Panc1 (cell line): ENCODE data around the gene VWA8. TPM values are rescaled to one million over a fixed set of nuclear protein-coding genes. Genes with fewer than 3 reads are reported as not detected.
A peak's percentile ranks its signal among the peaks of the same experiment; 100 is the strongest.

Experiments
- ATAC-seq: fragments of 200-7000 bp; cut with Tn5 transposase; 2 replicates; pipeline ENCODE4 v1.9.1; 2020; ENCODE audit warnings: mild to moderate bottlenecking, moderate library complexity
- BruUV-seq: library from RNA; stranded (reverse); fragments of 400-500 nt; replicated peaks from 2 replicates; lab custom pipeline; 2021; lab: Mats Ljungman, UMichigan
- CTCF ChIA-PET: fragments of 300-600 bp; sonication (Branson Sonifier 250); formaldehyde crosslinking; loops from one replicate; lab custom pipeline; 2022; ENCODE audit warnings: antibody characterized with exemption; lab: Charles Lee
- POLR2A ChIA-PET: fragments of 300-600 bp; sonication (Branson Sonifier 250); formaldehyde crosslinking; loops from one replicate; lab custom pipeline; 2022; ENCODE audit warnings: antibody characterized with exemption; lab: Charles Lee
- DNase-seq: peaks from one replicate; pipeline ENCODE4 v3.0.0-alpha.2; 2010; ENCODE audit warnings: low read depth, low spot score
- H3K27ac ChIP-seq: 2 replicates; pipeline ENCODE4 v1.5.1; 2011; ENCODE audit warnings: mild to moderate bottlenecking, low read length, inconsistent platforms
- H3K27me3 ChIP-seq: fragments of 200-500 bp; sonication (Bioruptor generic); 2 replicates; pipeline ENCODE4 v1.6.0; 2014; ENCODE audit warnings: low read length, inconsistent platforms; ENCODE audit not compliant: control insufficient read depth, insufficient read depth
- H3K36me3 ChIP-seq: fragments of 200-500 bp; sonication (Bioruptor generic); 2 replicates; pipeline ENCODE4 v1.5.1; 2014; ENCODE audit warnings: inconsistent platforms, mild to moderate bottlenecking, low read length, moderate library complexity; ENCODE audit not compliant: control insufficient read depth, insufficient read depth
- H3K4me1 ChIP-seq: 2 replicates; pipeline ENCODE4 v1.5.1; 2011; ENCODE audit warnings: inconsistent platforms, mild to moderate bottlenecking, low read length, moderate library complexity; ENCODE audit not compliant: control insufficient read depth, insufficient read depth
- H3K4me3 ChIP-seq, 2 experiments: 2 replicates each; pipeline ENCODE4 v1.5.1; 2011 to 2012; ENCODE audit warnings: low read depth in 2 of 2, low read length in 2 of 2, mild to moderate bottlenecking in 2 of 2, inconsistent platforms in 1 of 2, moderate library complexity in 1 of 2
- H3K9me3 ChIP-seq: fragments of 200-500 bp; sonication (Bioruptor generic); 2 replicates; pipeline ENCODE4 v1.5.1; 2014; ENCODE audit warnings: low read depth, mild to moderate bottlenecking, inconsistent platforms, low read length, moderate library complexity; ENCODE audit not compliant: control insufficient read depth, insufficient read depth
- POLR2AphosphoS5 ChIP-seq: IDR thresholded peaks from 2 replicates; pipeline ENCODE4 v1.6.1; 2012; ENCODE audit warnings: mild to moderate bottlenecking, low read depth, low read length, moderate library complexity
- SIN3A ChIP-seq: IDR thresholded peaks from 2 replicates; pipeline ENCODE4 v1.6.1; 2012; ENCODE audit warnings: low read depth, mild to moderate bottlenecking, low read length, moderate library complexity, borderline replicate concordance; ENCODE audit not compliant: insufficient read depth
- TCF7L2 ChIP-seq: IDR thresholded peaks from 2 replicates; pipeline ENCODE4 v1.6.1; 2011; ENCODE audit warnings: mild to moderate bottlenecking, low read depth, low read length, inconsistent platforms
- in situ Hi-C: cut with HindIII; loops from 2 replicates; pipeline ENCODE4 v1.10.0; 2016; ENCODE audit warnings: low sequenced_read_pairs, low pct_unique_long_range_greater_than_20kb
- intact Hi-C: fragments of 100-400 bp; cut with micrococcal nuclease; formaldehyde crosslinking; loops from one replicate; pipeline ENCODE4 v1.10.0; 2022; ENCODE audit not compliant: unreplicated experiment
- total RNA-seq: library from RNA; stranded (reverse); gene quantifications from one replicate; pipeline ENCODE4 v1.2.1, GENCODE V29; 2021; ENCODE audit not compliant: unreplicated experiment
- TF ChIP-seq, protein P1 (sequence below): fragments of 450-650 bp; IDR thresholded peaks from 2 replicates; pipeline ENCODE4 v1.5.1; 2017; ENCODE audit warnings: mild to moderate bottlenecking
- TF ChIP-seq, protein P2 (sequence below), 2 experiments: IDR thresholded peaks; 2 replicates each; pipeline ENCODE4 v1.6.1; 2011 to 2012; ENCODE audit warnings: low read depth in 2 of 2, control low read depth in 1 of 2, low read length in 1 of 2, mild to moderate bottlenecking in 1 of 2, moderate library complexity in 1 of 2; ENCODE audit not compliant: insufficient read depth in 1 of 2

Gene VWA8
- total RNA-seq, 1 experiment from 2014 or later: 11.2 TPM

- in situ Hi-C loops: no loop called here
- Histone ChIP-seq H3K4me1 (no peaks in the 10 kb centered on the region), H3K27me3 (no peaks in the 10 kb centered on the region), H3K27ac (no peak overlapping the region), H3K9me3 (no peaks in the 10 kb centered on the region), H3K36me3 (no peaks in the 10 kb centered on the region), H3K4me3 (no peak overlapping the region)
- intact Hi-C loops: no loop called here
- ChIA-PET CTCF (no interaction called here), POLR2A (no interaction called here)
- TF ChIP-seq SIN3A: no peak
- TF ChIP-seq TCF7L2: no peak
- TF ChIP-seq, protein P1, sequence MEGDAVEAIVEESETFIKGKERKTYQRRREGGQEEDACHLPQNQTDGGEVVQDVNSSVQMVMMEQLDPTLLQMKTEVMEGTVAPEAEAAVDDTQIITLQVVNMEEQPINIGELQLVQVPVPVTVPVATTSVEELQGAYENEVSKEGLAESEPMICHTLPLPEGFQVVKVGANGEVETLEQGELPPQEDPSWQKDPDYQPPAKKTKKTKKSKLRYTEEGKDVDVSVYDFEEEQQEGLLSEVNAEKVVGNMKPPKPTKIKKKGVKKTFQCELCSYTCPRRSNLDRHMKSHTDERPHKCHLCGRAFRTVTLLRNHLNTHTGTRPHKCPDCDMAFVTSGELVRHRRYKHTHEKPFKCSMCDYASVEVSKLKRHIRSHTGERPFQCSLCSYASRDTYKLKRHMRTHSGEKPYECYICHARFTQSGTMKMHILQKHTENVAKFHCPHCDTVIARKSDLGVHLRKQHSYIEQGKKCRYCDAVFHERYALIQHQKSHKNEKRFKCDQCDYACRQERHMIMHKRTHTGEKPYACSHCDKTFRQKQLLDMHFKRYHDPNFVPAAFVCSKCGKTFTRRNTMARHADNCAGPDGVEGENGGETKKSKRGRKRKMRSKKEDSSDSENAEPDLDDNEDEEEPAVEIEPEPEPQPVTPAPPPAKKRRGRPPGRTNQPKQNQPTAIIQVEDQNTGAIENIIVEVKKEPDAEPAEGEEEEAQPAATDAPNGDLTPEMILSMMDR: no peak
- TF ChIP-seq, protein P2, sequence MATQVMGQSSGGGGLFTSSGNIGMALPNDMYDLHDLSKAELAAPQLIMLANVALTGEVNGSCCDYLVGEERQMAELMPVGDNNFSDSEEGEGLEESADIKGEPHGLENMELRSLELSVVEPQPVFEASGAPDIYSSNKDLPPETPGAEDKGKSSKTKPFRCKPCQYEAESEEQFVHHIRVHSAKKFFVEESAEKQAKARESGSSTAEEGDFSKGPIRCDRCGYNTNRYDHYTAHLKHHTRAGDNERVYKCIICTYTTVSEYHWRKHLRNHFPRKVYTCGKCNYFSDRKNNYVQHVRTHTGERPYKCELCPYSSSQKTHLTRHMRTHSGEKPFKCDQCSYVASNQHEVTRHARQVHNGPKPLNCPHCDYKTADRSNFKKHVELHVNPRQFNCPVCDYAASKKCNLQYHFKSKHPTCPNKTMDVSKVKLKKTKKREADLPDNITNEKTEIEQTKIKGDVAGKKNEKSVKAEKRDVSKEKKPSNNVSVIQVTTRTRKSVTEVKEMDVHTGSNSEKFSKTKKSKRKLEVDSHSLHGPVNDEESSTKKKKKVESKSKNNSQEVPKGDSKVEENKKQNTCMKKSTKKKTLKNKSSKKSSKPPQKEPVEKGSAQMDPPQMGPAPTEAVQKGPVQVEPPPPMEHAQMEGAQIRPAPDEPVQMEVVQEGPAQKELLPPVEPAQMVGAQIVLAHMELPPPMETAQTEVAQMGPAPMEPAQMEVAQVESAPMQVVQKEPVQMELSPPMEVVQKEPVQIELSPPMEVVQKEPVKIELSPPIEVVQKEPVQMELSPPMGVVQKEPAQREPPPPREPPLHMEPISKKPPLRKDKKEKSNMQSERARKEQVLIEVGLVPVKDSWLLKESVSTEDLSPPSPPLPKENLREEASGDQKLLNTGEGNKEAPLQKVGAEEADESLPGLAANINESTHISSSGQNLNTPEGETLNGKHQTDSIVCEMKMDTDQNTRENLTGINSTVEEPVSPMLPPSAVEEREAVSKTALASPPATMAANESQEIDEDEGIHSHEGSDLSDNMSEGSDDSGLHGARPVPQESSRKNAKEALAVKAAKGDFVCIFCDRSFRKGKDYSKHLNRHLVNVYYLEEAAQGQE (IDR thresholded peaks at IDR 0.05; ENCODE audit: insufficient read depth in 1 of 2, low read depth in 2 of 2, low read length in 1 of 2): no peak
- TF ChIP-seq POLR2AphosphoS5: no peak
- BruUV-seq: no TSS peak
- no peak for ATAC-seq
- no peak for DNase-seq
Measured at GRCh38 chr13:41605319-41606285, 355.3 kb downstream of the VWA8 start.

GRCh38 chr13:41603917-41604316 is 357.0 kb downstream of the VWA8 start:
- Histone ChIP-seq H3K27ac (no peak overlapping the region), H3K9me3 (no peaks in the 10 kb centered on the region), H3K36me3 (no peaks in the 10 kb centered on the region), H3K27me3 (no peaks in the 10 kb centered on the region), H3K4me1 (no peaks in the 10 kb centered on the region), H3K4me3 (no peak overlapping the region)
- TF ChIP-seq POLR2AphosphoS5 (no peak), SIN3A (no peak), TCF7L2 (no peak)
- TF ChIP-seq, protein P2 (IDR thresholded peaks at IDR 0.05; ENCODE audit: insufficient read depth in 1 of 2, low read depth in 2 of 2, low read length in 1 of 2): no peak
- TF ChIP-seq, protein P1: no peak
- DNase-seq: peak; percentile 17
- intact Hi-C loops: no loop called here
- ATAC-seq: no peak
- ChIA-PET CTCF (no interaction called here), POLR2A (no interaction called here)
- no TSS peak for BruUV-seq
- in situ Hi-C loops: no loop called here
